Measurements from ENCODE around the gene DUSP14. TPM values are rescaled to one million over a fixed set of nuclear protein-coding genes. Genes with fewer than 3 reads are reported as not detected.

Gene DUSP14, protein sequence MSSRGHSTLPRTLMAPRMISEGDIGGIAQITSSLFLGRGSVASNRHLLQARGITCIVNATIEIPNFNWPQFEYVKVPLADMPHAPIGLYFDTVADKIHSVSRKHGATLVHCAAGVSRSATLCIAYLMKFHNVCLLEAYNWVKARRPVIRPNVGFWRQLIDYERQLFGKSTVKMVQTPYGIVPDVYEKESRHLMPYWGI
- total RNA-seq, result 36.8 and 47.1 TPM in 2 replicates

GRCh38 chr17:37489197-37490001 lies at the start of gene DUSP14:
DUSP14 (plus strand) TSS chr17:37489891; CDS start chr17:37512273, 22,382 bp downstream.

Other genes with a start within 250 kb of the DUSP14 start
- gene C17orf78, start 113.9 kb upstream of the DUSP14 start, total RNA-seq, result not detected in 2 replicates
- gene ACACA, start 83.1 kb upstream of the DUSP14 start, total RNA-seq, result 57.3 and 72.8 TPM in 2 replicates
- gene TADA2A, start 83.0 kb upstream of the DUSP14 start, total RNA-seq, result 6.8 and 7.8 TPM in 2 replicates
- 16.5 and 18.6 TPM in 2 replicates for gene SYNRG, start 119.5 kb downstream of the DUSP14 start, total RNA-seq
- gene DDX52, start 153.6 kb downstream of the DUSP14 start, total RNA-seq, result 15.3 and 18.9 TPM in 2 replicates